OCI-LY1 (cell line): Measurements from ENCODE around the gene SLC22A12.

ENCODE experiments used
- H2AFZ ChIP-seq: fragments of 200-600 bp; sonication (generic), shearing (Covaris generic); 2 replicates; pipeline ENCODE4 v1.6.0; 2014; ENCODE audit warnings: antibody characterized with exemption, mild to moderate bottlenecking, low read length
- H3F3A ChIP-seq: fragments of 200-600 bp; sonication (generic), shearing (Covaris generic); 2 replicates; pipeline ENCODE4 v1.6.0; 2014; ENCODE audit warnings: mild to moderate bottlenecking, antibody characterized with exemption, low read length, moderate library complexity; ENCODE audit not compliant: insufficient read depth
- H3K27ac ChIP-seq: fragments of 200-600 bp; sonication (generic); 2 replicates; pipeline ENCODE4 v1.5.1; 2014; ENCODE audit warnings: low read length, mixed run types, mild to moderate bottlenecking, low read depth; ENCODE audit not compliant: poor library complexity, severe bottlenecking
- H3K27me3 ChIP-seq: fragments of 200-600 bp; sonication (generic); 2 replicates; pipeline ENCODE4 v1.6.0; 2014; ENCODE audit warnings: antibody characterized with exemption, mild to moderate bottlenecking, low read length, moderate library complexity; ENCODE audit not compliant: insufficient read depth
- H3K36me3 ChIP-seq: fragments of 200-600 bp; sonication (generic); 2 replicates; pipeline ENCODE4 v1.6.1; 2014; ENCODE audit warnings: mild to moderate bottlenecking, antibody characterized with exemption, low read length, moderate library complexity, mixed read lengths; ENCODE audit not compliant: insufficient read depth
- H3K4me1 ChIP-seq: fragments of 200-600 bp; sonication (generic); 2 replicates; pipeline ENCODE4 v1.5.1; 2014; ENCODE audit warnings: mild to moderate bottlenecking, low read length, moderate library complexity; ENCODE audit not compliant: insufficient read depth, severe bottlenecking
- H3K4me2 ChIP-seq: fragments of 200-600 bp; sonication (generic), shearing (Covaris generic); 2 replicates; pipeline ENCODE4 v1.6.1; 2014; ENCODE audit warnings: low read length
- H3K4me3 ChIP-seq: fragments of 200-600 bp; sonication (generic); 2 replicates; pipeline ENCODE4 v1.5.1; 2014; ENCODE audit warnings: low read length, low read depth, mild to moderate bottlenecking, mixed read lengths; ENCODE audit not compliant: poor library complexity, severe bottlenecking
- H3K79me2 ChIP-seq: fragments of 200-600 bp; shearing (Covaris generic); 2 replicates; pipeline ENCODE4 v1.6.1; 2016; ENCODE audit warnings: mixed run types, low read length, mixed read lengths; ENCODE audit not compliant: insufficient read depth
- H3K9ac ChIP-seq: fragments of 200-600 bp; sonication (generic), shearing (Covaris generic); 2 replicates; pipeline ENCODE4 v1.6.1; 2014; ENCODE audit warnings: mild to moderate bottlenecking, low read length, mixed read lengths
- H3K9me2 ChIP-seq: fragments of 200-600 bp; sonication (generic), shearing (Covaris generic); 2 replicates; pipeline ENCODE4 v1.6.1; 2014; ENCODE audit warnings: low read depth, mild to moderate bottlenecking, low read length, mixed read lengths
- H3K9me3 ChIP-seq: fragments of 200-600 bp; shearing (Covaris generic); 2 replicates; pipeline ENCODE4 v1.6.1; 2014; ENCODE audit warnings: low read length, mixed read lengths
- H4K20me1 ChIP-seq: fragments of 200-600 bp; sonication (generic), shearing (Covaris generic); 2 replicates; pipeline ENCODE4 v1.6.0; 2016; ENCODE audit warnings: mild to moderate bottlenecking, low read length; ENCODE audit not compliant: insufficient read depth
- CTCF ChIP-seq: fragments of 200-600 bp; sonication (generic), shearing (Covaris generic); IDR thresholded peaks from 2 replicates; pipeline ENCODE4 v1.5.1; 2017; ENCODE audit warnings: mild to moderate bottlenecking, antibody characterized with exemption, low read length, moderate library complexity, mixed read lengths
- EZH2 ChIP-seq: fragments of 200-600 bp; sonication (generic), shearing (Covaris generic); IDR thresholded peaks from 2 replicates; pipeline ENCODE4 v1.8.0; 2017; ENCODE audit warnings: borderline replicate concordance, mixed run types, mild to moderate bottlenecking, antibody characterized with exemption, low read length, moderate library complexity, mixed read lengths

Gene SLC22A12

DNA sequence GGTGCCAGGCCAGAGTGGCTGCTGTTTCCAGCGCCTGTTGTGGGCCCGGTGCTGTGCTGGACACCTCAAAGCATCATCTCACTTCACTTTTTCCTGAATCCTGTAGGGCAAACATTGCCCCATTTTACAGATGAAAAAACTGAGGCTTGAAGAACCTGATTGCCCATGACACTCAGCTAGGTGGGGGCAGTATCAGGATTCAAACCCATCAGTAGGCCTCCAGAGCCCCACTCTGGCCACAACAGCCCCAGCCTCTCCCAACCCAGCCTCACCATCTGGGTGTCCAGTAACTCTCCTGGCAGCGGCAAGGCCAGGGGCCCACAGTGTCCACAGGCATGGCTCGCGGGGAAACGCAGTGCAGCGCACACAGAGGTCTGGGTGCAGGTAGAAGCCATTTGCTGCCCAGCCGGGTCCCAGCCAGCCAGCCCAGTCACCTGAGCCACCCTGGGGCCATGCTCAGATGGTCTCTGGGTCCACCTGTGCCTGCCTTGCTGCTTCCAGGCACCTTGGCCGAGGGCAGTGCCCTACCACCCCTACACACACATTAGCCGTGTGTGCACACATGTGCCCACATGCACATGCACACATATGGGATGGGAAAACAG is 11.5 kb downstream of the SLC22A12 start:
- Histone ChIP-seq H3K4me1 (no peaks in the 10 kb centered on the region), H3K4me3 (no peak overlapping the region), H3K79me2 (no peaks in the 10 kb centered on the region), H3K9me3 (no peaks in the 10 kb centered on the region), H3K27ac (no peak overlapping the region), H3K36me3 (no peaks in the 10 kb centered on the region), H3K4me2 (no peak overlapping the region), H3K27me3 (0 out of 2 replicates have a peak, but pooled peaks cover 9% of the 10 kb centered on the region), H3K9me2 (no peaks in the 10 kb centered on the region), H3F3A (no peaks in the 10 kb centered on the region), H3K9ac (no peak overlapping the region), H2AFZ (no peak overlapping the region), H4K20me1 (no peaks in the 10 kb centered on the region)
- TF ChIP-seq CTCF, result no peak
- TF ChIP-seq EZH2, result no peak

DNA sequence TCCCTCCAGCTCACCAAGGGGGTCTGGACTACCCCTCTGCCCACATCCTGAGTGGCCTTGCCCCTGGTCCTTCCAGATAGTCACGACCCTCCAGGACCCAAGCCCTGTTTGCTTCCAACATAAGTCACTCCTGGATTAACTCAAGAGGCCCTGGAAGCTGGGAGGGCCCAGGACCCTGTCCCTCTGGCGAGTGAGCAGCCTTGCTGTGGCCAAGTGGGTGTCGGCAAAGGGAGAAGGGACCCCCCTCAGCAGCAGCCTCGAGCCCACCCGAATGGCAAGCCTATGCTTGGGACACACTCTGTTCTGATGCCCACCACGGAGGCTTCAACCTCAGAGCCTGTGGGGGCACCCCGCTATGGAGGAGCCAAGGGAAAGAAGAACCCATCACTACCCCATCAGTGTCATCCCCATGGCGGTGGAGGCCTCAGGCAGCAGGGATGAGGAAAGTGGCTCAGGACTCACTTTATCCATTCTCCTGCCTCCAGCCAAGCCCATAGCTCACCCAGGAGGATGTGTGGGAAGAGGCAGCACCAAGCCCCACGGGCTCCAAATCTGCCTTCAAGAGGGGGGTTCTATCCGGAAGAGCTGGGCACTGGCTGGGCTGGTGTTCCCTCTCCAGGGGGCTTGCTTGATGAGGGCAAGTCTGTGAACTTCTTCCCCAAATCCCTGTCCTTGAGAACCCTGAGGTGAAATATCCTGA is 12.5 kb downstream of the SLC22A12 start:
- Histone ChIP-seq H3K27me3 (0 out of 2 replicates have a peak, but pooled peaks cover 9% of the 10 kb centered on the region), H3F3A (no peaks in the 10 kb centered on the region), H4K20me1 (no peaks in the 10 kb centered on the region), H3K4me1 (no peaks in the 10 kb centered on the region), H3K79me2 (no peaks in the 10 kb centered on the region), H3K36me3 (no peaks in the 10 kb centered on the region), H3K9me3 (no peaks in the 10 kb centered on the region), H3K27ac (no peak overlapping the region), H3K4me3 (no peak overlapping the region), H3K9ac (no peak overlapping the region), H3K9me2 (no peaks in the 10 kb centered on the region), H2AFZ (no peak overlapping the region), H3K4me2 (no peak overlapping the region)
- TF ChIP-seq CTCF (no peak), EZH2 (no peak)

DNA sequence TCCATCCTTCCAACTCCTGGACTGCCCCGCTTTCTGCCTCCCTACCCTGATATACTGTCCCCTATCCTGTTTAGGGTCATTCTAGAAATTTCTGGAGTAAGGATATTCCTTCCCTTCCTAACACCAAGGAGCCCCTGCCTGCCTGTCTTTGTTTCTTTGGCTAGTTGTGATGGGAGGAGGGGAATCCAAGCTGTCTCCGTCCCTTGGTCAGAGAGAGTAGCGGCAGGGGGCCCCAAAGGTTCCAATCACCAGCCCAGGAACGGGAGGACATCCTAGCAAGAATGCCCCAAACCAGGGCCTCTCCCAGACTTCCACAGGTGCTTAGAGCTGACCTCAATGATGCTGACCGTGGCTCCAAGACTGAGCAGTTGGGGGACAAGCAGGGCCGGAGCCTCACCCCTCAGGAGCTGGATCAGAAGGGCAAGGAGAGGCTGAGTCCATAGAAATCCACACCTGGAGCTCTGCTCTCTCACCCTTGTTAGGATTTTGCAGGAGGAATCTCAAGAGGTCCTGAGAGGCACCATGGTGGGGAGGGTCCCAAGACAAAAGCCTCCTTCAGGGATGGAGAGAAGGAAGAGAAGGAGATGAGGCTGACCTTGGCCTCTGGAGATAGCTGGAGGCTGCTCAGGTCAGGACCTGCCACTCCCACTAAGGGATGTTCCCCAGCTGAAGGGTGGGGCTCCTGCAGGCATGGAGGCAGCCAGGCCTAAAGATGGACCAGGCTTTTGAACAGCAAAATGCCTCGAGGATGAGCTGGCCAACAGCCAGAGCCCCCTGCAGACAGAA is 13.6 kb downstream of the SLC22A12 start:
- H3K9me3 ChIP-seq, result no peaks in the 10 kb centered on the region
- no peaks in the 10 kb centered on the region for H3K9me2 ChIP-seq
- no peak overlapping the region for H3K4me2 ChIP-seq
- H3K36me3 ChIP-seq, result no peaks in the 10 kb centered on the region
- H2AFZ ChIP-seq, result no peak overlapping the region
- H3K9ac ChIP-seq, result no peak overlapping the region
- H4K20me1 ChIP-seq, result no peaks in the 10 kb centered on the region
- TF ChIP-seq CTCF (no peak), EZH2 (no peak)
- H3K27me3 ChIP-seq, result 0 out of 2 replicates have a peak, but pooled peaks cover 9% of the 10 kb centered on the region
- H3K4me1 ChIP-seq, result no peaks in the 10 kb centered on the region
- H3K79me2 ChIP-seq, result no peaks in the 10 kb centered on the region
- H3F3A ChIP-seq, result no peaks in the 10 kb centered on the region
- no peak overlapping the region for H3K4me3 ChIP-seq
- H3K27ac ChIP-seq, result no peak overlapping the region
